DMS53 (cell line): ENCODE measurements around the gene ADAMTSL1.
"Not testable (repeated sequence)": the region's sequence is repeated elsewhere in the genome, so short reads cannot be mapped to it uniquely, and the experiment has no call there.

Source experiments
- DNase-seq: peaks from one replicate; lab custom pipeline; 2025; lab: John Stamatoyannopoulos, UW

The ADAMTSL1 gene

DNA sequence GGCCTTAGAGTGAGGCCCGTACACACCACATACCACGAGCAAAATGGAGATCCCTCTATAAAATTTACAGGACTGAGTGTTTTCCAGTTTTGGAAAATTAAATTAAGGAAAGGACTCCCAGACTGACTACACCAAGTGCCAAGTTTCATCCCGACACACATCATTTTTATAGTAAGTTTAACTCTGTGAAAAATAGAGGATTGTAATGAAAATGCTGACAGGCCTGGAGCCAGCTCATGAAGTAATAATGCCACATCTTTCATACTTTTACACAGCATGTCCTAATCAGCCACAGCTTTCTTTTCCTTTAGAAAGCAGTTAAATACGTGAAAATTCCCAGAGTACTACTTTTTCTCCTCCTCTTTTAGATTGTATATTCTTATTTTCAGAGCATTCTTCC lies 389.8 kb downstream of the ADAMTSL1 start:
- no peak for DNase-seq

DNA sequence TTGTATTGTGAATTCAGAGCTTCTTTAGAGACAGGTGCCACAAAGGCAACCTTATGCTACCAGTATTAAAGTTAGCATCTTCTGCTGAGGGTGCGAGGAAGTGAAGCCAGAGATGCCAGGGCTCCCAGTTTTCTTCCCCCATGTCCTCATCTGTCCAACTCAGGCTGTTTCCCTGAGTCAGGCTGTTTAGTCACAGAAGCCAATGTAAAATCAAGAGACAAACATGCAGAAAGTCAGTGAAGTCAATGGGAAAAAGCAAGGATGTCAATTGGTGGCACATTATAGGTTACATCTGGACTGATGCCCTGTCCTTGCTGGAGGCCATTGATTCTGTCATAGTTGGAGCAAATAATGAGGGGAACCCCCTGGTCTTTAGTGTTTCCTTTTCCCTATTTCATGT lies 390.6 kb downstream of the ADAMTSL1 start:
- DNase-seq: no peak

DNA sequence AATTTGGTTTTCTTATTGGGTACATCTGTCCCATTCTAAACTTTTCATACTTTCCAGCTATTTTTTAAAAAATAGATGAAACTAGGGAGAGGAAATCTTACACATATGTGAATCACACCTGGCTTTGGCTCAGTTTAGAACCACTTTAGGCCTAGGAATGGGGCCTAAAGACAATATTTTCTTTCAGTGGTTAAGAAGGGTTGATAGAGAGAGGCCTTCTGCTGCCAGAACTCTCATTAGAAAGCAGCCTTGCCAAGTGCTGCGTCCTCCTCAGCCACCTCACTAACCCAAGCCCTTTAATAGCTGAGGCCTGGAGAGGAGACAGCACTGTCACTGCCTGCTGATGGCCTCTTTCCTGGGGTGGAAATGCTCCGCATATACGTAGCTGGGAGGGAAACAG lies 391.6 kb downstream of the ADAMTSL1 start:
- DNase-seq: no peak

DNA sequence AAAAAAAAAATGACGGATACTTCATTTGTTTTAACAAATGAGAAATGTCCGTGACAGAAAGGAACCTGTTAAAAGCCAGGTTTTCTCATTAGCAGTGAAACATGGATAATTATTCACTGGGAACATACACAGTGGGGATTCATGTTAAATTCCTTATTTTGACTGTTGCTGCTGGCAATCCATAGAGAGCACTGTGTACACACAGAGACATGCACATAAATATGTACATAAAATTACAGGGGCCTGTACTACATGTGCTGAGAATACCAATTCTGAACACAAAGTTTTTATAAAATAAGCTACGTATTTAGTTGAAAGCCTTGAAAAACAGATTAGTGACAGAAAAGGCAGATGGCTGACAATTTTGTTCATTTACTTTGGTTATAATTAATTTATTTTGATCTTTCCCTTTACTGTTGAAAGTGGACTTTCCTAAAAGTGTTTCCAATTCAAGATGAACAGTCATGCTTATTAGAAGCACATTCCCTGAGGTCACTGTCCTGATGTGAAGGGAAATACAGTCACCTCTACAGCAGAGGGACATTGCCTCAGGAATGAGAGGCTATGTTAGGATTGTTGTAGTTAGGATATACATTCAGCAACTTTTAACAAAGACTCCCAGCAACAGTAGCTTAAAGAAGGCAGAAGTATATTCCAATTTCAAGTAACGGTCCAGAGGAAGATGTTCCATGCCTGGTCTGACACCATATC lies 392.3 kb downstream of the ADAMTSL1 start:
- DNase-seq: no peak

DNA sequence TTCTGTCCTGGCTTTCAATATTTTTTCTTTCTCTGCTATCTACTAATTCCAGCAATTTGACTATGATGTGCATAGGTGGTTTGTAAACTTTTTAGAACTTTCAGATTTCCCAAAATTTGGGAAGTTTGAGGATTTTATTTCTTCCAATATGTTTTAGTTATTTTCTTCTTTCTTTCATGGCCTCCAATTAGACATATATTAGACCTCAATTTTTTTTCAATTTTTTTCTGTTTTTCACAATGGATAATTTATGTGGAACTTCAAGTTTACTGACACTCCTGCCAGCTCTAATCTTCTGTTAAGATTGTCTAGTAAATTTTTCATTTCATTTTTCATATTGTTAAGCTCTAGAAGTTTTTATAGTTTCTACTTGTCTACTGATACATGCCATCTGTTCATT lies 395.8 kb downstream of the ADAMTSL1 start:
- no peak for DNase-seq

DNA sequence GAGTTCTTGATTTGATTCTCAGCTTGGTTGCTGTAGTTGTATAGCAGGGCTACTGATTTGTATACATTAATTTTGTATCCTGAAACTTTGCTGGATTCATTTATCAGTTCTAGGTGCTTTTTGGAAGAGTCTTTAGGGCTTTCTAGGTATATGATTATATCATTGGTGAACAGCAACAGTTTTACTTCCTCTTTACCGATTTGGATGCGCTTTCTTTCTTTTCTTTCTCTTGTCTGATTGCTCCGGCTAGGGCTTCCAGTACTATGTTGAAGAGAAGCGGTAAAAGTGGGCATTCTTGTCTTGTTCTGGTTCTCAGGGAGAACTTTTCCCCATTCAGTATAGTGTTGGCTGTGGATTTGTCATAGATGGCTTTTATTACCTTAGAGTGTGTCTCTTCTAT lies 400.1 kb downstream of the ADAMTSL1 start:
- no peak for DNase-seq

DNA sequence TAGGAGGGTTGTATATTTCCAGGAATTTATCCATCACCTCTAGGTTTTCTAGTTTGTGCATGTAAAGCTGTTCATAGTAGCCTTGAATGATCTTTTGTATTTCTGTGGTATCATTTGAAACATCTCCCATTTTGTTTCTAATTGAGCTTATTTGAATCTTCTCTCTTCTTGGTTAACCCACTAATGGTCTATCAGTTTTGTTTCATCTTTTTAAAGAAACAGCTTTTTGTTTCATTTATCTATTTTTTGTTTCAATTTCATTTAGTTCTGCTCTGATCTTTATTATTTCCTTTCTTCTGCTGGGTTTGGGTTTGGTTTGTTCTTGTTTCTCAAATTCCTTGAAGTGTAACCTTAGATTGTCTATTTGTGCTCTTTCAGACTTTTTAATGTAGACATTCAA lies 401.0 kb downstream of the ADAMTSL1 start:
- DNase-seq: not testable (repeated sequence)

DNA sequence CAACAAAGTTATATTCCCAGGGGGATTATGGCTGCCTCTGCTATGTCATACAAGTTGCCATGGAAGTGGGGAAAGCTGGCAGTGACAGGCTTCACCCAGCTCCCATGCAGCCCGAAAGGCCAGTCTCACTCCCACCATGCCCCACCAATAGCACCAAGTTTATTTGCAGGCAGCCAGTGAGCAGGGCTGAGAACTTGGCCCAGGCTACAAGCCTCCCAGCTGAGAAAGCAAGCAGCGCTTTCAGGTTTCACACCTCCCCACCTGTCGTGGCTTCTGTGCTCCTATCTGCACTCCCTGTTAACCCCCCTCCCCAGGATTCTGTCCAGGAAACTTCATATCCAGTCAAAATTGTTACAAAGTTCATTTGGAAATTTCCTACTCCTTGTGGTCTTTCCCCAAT lies 404.0 kb downstream of the ADAMTSL1 start:
- no peak for DNase-seq

DNA sequence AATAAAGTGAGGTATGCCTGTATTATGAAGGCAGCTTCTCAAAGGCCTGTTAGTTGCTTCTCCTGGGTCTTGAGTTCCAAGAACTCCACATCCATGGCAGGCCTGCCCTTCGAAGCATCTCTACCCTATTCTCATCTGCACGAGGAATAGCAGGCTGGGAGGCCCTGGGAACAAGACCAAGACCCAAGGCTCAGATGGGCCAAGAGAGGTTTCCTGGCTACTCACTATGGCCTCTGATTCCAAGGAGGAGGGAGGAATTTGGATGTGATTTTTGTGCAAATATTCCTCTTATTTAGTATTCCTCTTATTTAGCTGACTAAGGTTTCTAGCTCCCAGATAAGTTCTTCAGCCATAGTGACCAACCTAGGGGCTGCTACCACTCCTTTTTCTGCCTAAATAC lies 407.8 kb downstream of the ADAMTSL1 start:
- DNase-seq: no peak

DNA sequence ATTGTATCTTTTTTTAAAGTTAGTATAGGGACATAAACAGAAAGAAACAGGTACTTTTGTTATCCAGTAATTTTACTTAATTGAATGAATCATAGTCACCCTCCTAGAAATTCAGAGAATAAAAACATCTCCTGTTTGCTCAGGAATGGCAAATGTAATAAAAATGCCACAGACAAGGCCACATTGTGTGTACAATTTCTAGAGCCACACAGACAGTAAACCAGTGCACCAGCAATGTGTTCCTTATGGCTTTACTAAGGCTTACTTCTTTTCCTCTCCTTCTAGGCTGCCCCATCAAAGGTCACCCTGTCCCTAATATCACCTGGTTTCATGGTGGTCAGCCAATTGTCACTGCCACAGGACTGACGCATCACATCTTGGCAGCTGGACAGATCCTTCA lies 413.6 kb downstream of the ADAMTSL1 start:
- DNase-seq: no peak

DNA sequence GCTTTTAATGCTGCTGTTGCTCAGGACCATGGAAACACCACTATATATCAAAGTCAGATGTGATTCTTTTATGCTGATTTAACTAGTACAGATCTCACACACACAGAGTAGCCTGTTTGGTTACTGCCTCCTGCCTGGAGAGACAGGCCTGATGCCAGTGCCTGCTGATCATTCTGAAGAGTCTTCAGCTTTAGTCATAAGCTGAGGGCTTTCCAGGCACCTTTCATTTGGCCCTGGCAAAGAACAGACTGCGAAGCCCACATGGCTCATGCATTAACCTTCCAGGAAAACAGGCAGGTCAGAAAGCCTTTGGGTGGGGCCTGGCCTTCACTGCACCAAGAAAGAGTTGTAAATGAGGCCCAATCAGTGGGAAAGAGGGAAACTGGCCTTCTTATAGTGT lies 414.3 kb downstream of the ADAMTSL1 start:
- no peak for DNase-seq

DNA sequence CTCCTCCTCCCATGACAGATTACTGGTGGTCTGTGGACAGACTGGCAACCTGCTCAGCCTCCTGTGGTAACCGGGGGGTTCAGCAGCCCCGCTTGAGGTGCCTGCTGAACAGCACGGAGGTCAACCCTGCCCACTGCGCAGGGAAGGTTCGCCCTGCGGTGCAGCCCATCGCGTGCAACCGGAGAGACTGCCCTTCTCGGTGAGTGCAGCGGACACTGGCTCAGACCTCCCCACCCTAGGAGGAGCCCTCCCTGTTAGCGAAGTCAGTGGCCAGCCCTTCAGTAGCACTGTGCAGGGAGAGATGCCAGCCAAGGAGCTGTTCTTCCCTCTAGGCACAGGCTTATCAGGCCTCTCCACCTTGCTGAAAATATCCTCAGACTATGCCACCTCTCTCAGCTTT lies 415.6 kb downstream of the ADAMTSL1 start:
- DNase-seq: no peak

DNA sequence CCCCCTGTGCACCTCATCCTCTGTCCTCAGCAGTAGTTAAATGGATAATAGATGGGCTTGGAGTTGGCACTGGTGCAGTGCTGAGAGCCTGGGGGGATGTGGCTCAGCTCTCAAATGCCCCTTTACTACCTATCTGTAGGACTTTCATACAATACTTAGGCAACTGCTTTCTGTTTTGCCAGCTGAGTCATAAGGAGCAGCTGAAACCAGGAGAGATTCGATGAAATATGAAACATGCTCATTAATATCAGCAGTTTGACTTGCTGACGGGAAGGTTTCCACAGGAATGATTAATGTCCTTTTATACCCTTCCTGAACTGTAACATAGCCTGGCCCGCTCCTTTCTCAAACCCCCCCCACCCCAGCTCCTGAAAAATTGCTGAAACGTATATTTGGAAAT lies 416.4 kb downstream of the ADAMTSL1 start:
- no peak for DNase-seq

DNA sequence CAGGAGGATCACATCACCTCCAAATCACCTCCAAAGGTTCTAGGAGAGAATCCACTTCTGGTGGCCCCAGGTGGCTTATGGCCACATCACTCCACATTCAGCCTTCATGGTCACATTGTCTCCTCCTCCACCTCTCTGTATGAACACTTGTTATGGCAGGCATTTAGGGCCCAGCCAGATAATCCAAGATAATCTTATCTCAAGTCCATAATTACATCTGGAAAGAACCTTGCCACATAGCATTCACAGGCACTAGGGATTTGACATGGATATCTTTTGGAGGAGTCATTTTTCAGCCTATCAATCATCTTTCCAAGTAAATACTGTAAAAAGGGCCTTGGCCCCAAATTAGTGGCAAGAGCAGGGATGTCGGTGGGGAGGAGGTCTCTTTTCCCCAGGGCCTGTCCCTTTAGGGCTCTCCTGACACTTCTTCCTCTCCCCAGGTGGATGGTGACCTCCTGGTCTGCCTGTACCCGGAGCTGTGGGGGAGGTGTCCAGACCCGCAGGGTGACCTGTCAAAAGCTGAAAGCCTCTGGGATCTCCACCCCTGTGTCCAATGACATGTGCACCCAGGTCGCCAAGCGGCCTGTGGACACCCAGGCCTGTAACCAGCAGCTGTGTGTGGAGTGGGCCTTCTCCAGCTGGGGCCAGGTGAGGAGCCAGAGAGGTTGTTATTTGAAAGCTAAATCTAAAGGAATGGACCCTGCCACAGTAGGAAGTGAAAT lies 418.2 kb downstream of the ADAMTSL1 start:
- DNase-seq: no peak

DNA sequence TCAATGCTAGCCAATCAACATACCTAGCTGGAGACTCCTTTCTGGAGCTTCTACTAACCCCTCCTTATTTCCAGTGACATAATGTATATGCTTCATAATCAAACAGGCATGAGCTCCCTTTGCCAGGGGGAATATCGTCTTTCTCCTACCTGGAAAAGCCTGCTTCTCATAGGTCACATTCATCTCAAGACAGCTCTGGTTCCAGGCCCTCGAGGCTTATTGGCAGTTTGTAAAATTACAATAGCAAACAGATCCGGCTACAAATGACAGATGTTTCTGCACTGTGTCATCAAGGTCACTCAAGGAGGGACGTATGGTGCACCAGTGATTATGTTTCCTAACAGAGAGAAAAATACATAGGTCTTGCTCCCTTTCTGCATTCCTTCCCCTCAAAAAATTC lies 419.1 kb downstream of the ADAMTSL1 start:
- DNase-seq: peak; percentile 41

DNA sequence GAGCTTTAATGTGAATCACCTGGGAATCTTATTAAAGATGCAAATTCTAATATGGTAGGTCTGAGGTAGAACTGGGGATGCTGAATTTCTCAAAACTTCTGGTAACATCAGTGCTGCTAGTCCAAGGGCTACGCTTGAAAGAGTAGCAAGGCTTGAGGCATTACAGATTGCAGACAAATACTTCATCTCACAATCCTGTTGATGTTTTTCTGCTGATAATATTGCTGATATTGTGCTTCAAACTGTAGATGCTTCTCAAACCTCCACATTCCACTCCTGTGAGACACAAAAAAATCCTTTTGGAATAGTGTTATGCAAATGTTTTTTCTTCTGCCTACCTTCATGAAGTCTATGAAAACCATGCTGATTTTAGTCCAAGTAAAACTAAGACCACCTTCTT lies 419.5 kb downstream of the ADAMTSL1 start:
- no peak for DNase-seq

DNA sequence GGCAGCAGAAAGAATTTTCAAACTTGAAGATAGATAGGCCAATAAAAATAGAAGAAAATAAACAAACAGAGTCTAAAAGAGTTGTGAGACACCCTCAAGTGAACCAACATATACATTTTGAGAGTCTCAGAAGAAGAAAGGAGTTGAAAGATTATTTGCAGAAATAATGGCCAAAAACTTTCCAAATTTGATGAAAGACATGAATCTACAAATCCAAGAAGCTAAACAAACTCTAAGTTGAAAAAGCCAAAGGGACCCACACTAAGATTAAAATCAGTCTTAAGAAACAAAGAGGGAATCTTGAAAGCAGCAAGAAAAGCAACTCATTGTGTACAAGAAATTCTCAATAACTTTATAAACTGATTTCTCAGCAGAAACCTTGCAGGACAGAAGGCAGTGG lies 422.1 kb downstream of the ADAMTSL1 start:
- DNase-seq: no peak

DNA sequence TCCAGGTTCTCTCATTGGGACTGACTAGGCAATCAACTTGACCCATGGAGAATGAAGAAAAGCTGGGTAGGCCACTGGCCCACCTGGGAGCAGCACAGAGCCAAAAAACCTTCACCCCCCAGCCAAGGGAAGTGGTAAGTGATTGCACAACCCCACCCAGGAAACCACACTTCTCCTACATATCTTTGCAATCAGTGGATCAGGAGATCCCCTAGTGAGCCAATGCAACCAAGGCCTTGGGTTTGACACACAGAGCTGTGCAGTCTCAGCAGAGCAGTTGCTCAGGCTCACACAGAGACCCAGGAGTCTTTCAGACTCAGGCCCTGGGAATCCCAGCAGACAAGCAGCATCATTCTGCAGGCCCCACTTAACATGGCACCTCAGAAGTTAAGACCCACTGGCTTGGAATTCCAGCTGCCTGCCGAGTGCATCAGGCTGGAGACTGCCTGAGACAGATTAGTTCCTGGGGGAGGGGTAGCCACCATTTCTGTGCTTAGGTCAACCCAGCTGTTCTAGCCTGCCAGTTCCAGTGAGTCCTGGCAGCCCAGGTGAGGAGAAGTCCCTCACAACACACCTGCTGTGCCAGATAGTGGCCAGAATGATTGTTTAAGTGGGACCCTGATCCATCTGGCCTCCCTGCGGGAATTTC lies 422.7 kb downstream of the ADAMTSL1 start:
- DNase-seq: peak; percentile 87

DNA sequence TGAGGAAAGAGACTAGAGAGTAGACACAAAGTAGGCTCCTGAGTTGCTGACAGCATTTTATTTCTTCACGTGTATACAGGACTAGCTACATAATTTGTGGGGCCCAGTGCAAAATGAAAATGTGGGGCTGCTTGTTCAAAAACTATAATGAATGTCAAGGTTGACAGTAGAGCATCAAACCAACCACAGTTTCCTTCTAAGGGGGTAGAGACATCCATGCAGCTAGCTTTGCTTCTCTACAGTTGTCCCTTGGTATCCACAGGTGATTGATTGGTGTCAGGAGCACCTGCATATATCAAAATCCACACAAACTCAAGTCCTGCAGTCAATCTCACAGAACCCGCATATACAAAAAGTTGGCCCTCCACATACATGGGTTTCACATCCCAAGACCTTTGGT lies 429.5 kb downstream of the ADAMTSL1 start:
- DNase-seq: no peak

DNA sequence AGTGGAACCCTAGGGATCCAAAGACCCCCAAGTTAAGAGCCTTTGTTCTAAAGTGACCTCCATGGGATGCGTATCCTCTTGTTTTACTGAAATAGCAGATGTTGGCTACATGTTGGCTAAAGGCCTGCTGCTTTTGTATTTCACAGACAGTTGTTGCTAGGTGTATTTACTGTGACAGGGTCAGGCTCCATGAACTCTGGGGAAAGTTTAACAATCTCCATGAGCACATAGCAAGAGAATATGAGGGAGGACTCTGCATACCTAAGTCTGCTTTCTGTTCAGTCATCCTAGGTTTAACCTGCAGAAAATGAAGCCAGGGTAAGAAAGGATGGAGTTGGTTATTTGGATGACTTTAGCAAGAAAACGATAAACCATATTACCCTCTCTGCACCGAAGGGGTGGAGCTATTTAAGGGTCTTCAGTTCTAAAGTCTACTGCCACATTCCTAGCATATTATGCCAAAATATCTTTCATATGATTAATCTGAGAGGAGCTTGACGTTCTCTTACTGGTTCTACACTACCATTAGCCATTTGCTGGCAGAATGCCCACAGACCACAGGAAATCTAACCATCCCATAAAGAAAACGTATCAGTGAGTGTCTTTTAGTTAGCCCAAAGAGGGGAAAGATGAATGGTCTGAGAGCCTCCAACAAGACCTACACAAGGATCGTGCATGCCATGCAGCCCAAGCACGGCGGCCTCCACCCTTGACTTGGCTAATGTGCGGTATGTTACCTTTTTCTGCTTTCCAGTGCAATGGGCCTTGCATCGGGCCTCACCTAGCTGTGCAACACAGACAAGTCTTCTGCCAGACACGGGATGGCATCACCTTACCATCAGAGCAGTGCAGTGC lies 431.3 kb downstream of the ADAMTSL1 start:
- DNase-seq: no peak

DNA sequence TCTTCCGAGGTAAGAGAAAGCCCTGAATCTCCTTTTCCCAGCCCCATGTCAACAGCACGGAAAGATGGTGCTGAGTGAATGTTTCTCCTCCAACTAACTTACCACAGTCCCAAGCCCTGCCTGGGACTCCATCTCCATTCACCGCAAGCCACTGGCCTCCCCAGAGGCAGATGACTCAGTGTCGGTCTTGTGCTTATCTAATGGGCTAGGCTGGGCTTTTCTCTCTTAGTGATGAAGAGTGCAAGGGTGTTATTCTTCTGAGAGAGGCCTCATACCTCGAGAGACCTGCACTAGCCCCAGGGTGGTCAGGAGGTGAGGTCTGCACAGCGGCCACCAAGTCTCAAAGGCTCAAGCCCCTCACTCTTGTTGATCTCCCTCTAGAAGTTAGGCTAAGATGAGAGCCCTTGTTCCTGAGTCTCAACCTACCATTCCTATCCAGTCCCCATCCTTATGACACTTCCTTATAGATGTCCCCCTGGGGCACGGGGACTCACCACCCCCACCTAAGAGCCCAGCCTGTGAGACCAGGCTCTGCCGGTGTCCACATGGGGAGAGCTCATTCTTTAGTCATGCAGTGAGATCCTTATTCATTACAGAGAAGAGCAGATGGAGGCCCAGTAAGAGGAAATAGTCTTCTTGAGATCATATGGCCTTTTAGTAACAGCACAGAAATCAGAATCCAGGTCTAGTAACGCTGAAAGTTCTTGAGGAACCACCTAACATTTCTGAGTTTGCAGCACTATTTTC lies 432.1 kb downstream of the ADAMTSL1 start:
- DNase-seq: no peak
